ENCODE results near the gene ZNF569. TPM values are rescaled to one million over a fixed set of nuclear protein-coding genes. Genes with fewer than 3 reads are reported as not detected.
A peak's percentile ranks its signal among the peaks of the same experiment; 100 is the strongest.

Gene ZNF569
- 5.7 and 7.7 TPM in 2 replicates for total RNA-seq
- 3.7 and 7.9 TPM in 2 replicates for polyA plus RNA-seq

GRCh38 chr19:37466798-37467607 lies at the start of gene ZNF569:
TSS of gene ZNF569 (minus strand) at chr19:37467444. CDS start at chr19:37444921, 22,523 bp downstream.
- Histone ChIP-seq H3K4me3 (peak within 1 kb of the TSS; percentile 75), H3K27me3 (no peaks in the 10 kb centered on the region), H3K27ac (peak within 1 kb of the TSS; percentile 91), H3K4me1 (ENCODE audit: low read depth) (peaks cover 7% of the 10 kb centered on the region), H3K9me3 (ENCODE audit: low read depth) (no peaks in the 10 kb centered on the region), H3K36me3 (peaks cover 8% of the 10 kb centered on the region)
- TF ChIP-seq, protein P1, sequence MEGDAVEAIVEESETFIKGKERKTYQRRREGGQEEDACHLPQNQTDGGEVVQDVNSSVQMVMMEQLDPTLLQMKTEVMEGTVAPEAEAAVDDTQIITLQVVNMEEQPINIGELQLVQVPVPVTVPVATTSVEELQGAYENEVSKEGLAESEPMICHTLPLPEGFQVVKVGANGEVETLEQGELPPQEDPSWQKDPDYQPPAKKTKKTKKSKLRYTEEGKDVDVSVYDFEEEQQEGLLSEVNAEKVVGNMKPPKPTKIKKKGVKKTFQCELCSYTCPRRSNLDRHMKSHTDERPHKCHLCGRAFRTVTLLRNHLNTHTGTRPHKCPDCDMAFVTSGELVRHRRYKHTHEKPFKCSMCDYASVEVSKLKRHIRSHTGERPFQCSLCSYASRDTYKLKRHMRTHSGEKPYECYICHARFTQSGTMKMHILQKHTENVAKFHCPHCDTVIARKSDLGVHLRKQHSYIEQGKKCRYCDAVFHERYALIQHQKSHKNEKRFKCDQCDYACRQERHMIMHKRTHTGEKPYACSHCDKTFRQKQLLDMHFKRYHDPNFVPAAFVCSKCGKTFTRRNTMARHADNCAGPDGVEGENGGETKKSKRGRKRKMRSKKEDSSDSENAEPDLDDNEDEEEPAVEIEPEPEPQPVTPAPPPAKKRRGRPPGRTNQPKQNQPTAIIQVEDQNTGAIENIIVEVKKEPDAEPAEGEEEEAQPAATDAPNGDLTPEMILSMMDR (IDR thresholded peaks at IDR 0.05; ENCODE audit: low read depth, low read length), result no peak
- DNase-seq (ENCODE audit: low read depth in 1 of 2, low spot score in 1 of 2), result peak; percentile 91 to 97

DNA sequence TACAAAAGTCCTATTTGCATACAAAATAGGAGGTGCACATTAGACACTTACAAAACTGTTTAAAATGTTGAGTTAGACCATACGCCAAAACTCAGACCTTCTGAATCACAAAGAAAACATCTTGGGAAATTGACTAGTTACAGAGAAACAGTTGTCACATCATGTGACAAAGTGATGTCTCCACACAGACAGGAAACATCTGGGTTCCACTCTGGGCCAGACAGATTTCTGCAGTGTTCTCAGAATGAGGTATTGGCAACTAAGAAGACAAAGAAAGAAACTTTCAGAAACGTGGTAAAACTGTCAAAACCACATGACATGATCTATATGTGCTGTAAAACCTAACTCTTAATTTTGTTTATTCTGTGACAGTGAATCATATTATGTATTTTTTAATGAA lies 46.2 kb upstream of the ZNF569 start:
- H3K27ac ChIP-seq, result no peak overlapping the region
- peak in 1 of 2 donors; percentile 2 for DNase-seq (ENCODE audit: low read depth in 1 of 2, low spot score in 1 of 2)
- H3K4me3 ChIP-seq, result no peak overlapping the region
- H3K4me1 ChIP-seq (ENCODE audit: low read depth), result no peaks in the 10 kb centered on the region
- H3K36me3 ChIP-seq, result peaks cover 16% of the 10 kb centered on the region
- no peaks in the 10 kb centered on the region for H3K27me3 ChIP-seq
- TF ChIP-seq, protein P1 (IDR thresholded peaks at IDR 0.05; ENCODE audit: low read depth, low read length), result no peak
- no peaks in the 10 kb centered on the region for H3K9me3 ChIP-seq (ENCODE audit: low read depth)

GRCh38 chr19:37511821-37512220 lies 44.6 kb upstream of the ZNF569 start:
- Histone ChIP-seq H3K4me1 (ENCODE audit: low read depth) (no peaks in the 10 kb centered on the region), H3K4me3 (no peak overlapping the region), H3K9me3 (ENCODE audit: low read depth) (no peaks in the 10 kb centered on the region), H3K36me3 (peaks cover 15% of the 10 kb centered on the region), H3K27me3 (no peaks in the 10 kb centered on the region), H3K27ac (no peak overlapping the region)
- TF ChIP-seq, protein P1 (IDR thresholded peaks at IDR 0.05; ENCODE audit: low read depth, low read length), result no peak
- no peak for DNase-seq (ENCODE audit: low read depth in 1 of 2, low spot score in 1 of 2)

DNA sequence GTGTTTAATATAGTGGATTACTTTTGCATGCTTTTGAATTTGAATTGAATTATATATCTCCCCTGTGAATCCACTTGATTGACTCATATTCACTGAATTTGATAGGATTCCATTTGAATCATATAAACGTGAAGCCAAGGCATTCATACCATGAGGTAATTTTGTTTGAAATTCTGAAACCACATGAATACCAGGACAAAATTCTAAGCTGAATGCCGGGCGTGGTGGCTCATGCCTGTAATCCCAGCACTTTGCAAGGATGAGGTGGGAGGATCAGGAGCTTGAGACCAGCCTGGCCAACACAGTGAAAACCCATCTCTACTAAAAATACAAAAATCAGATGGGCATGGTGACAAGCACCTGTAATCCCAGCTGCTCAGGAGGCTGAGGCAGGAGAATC lies 43.9 kb upstream of the ZNF569 start:
- Histone ChIP-seq H3K36me3 (peaks cover 13% of the 10 kb centered on the region), H3K4me3 (no peak overlapping the region), H3K4me1 (ENCODE audit: low read depth) (no peaks in the 10 kb centered on the region), H3K9me3 (ENCODE audit: low read depth) (no peaks in the 10 kb centered on the region), H3K27me3 (no peaks in the 10 kb centered on the region), H3K27ac (no peak overlapping the region)
- TF ChIP-seq, protein P1 (IDR thresholded peaks at IDR 0.05; ENCODE audit: low read depth, low read length), result no peak
- DNase-seq (ENCODE audit: low read depth in 1 of 2, low spot score in 1 of 2), result no peak

DNA sequence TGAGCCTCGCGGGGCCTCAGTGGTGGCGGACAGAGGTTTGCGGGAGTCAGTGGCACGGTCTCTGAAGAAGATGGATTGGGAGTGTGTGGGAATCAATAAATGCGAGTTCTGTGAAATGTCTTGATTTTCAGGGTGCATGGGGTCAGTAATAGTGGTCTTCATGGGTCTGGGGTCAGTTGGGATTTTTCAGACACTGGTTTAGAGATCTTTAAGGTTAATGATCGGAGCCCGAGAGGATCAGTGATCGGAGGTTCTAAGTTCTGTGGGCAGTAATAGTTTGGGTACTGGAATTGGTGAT lies 39.9 kb upstream of the ZNF569 start:
- Histone ChIP-seq H3K4me1 (ENCODE audit: low read depth) (peaks cover 6% of the 10 kb centered on the region), H3K36me3 (no peaks in the 10 kb centered on the region), H3K9me3 (ENCODE audit: low read depth) (no peaks in the 10 kb centered on the region), H3K27ac (peak overlapping the region; percentile 96), H3K4me3 (peak overlapping the region; percentile 79), H3K27me3 (no peaks in the 10 kb centered on the region)
- TF ChIP-seq, protein P1 (IDR thresholded peaks at IDR 0.05; ENCODE audit: low read depth, low read length), result no peak
- DNase-seq (ENCODE audit: low read depth in 1 of 2, low spot score in 1 of 2), result no peak

Measured in cardiac muscle cell (in vitro differentiated cells and primary cell).